GM21825 (cell line): Measurements from ENCODE around the gene OR9Q1.
"Not testable (repeated sequence)": the region's sequence is repeated elsewhere in the genome, so short reads cannot be mapped to it uniquely, and the experiment has no call there.

Experiments
- ATAC-seq: cut with Tn5 transposase; IDR thresholded peaks from one replicate; pipeline ENCODE4 v1.9.1; 2021; ENCODE audit warnings: mild to moderate bottlenecking, moderate library complexity; ENCODE audit not compliant: unreplicated experiment

Gene OR9Q1

DNA sequence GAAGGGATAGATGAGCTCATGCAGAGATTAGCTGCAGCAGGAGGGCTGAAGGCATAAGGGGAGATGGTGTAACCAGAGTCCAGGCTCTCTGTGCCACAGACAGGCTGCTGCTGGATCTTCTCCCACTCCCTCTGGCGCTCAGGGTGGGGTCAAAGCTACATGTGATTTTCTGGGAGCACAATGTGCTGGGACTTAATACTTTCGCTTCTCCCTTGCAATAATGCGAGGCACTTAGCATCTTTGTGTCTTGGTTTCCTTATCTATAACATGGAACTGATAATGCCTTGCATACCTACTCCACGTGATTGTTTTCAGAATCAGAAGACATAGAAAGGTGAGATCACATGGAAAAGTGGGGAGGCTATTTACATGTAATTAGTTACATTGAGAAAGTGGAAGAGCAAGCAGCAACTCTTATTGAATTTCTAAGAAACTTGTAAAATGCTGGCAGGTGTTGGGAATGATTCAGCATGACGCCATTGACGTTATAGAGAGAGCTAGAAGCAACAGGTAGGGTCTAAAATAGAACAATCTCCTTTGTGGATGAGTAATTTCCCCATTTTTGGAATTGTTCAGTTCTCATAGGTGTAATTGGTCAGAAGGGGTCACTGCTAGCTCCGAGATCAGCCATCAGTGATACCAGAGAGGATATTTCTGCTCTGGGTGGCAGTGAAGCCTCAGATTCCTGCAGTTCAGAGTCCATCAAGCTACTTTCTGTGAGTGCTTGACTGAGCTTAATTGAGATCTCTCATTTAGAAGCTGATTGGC lies 109.8 kb downstream of the OR9Q1 start:
- ATAC-seq: no peak

DNA sequence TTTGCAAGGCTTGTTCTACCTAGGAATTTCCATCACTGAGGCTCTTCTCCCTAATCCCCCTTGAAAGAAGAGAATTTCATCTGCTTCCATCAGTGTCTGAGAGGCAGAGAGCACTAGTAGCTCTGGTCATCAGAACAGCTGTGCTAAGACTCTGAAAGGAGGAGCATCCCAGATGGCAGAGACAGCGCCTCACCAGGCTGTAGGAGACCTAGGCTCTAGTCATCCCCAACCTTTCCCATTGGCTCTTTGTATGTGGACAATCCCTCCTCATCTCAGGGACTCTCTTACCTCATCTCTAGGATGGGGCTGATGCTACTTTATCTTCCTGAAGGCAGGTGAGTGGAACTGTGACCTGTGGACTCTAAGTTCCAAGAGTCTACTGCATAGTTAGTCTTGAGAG lies 110.5 kb downstream of the OR9Q1 start:
- no peak for ATAC-seq

DNA sequence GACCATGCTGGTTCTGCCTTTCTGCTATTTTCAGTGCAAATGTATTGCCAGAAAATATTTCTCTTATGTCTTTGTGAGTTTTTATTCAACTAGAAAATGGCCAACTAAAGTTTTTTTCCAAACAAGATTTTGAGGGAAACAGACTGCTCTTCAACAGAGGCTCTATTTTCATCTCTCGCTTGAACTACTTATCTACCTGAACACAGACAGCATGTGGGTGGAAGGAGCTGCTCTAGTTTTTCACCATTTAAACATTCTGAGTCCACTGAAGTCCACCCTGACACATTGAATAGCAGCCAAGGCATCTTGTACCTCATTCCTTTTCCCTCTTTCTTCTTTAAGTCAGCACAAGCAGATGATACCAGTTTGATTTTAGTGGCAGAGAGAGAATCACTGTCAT lies 111.5 kb downstream of the OR9Q1 start:
- no peak for ATAC-seq

DNA sequence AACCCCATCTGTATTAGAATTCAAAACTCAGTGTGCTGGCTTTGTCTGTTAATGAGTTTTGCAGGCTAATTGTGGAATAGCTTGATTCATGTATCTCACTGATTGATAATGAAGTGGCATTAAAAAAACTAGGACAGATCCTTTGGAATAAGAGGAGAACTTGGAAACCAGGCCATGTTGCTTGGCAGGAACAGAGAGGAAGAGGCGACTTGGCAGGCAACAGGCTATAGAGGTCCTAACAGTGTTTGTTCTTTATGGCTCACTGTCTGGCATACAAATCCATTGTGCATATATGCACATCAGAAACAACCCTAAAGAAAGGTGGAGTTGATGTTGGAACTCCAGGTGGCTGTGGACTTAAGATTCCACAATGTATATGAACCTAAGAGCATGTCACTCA lies 119.1 kb downstream of the OR9Q1 start:
- ATAC-seq: no peak

DNA sequence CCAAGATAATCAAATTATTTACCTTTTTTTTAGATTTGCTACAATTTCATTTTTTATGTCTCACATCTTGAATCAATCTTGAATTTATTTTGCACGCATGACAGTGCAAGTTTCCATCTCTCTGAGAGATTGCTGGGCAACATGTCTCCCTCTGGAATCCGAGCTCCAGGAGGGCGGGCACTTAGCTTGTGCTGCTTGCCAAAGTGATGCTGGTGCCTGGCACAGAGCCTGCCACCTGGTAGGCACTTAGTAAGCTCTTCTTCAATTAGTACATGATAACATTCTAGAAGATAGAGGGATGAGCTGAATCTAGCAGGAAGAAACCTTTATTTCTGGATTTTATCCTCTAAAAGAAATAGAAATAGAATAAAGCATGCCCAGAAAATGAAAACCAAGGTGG lies 129.1 kb downstream of the OR9Q1 start:
- no peak for ATAC-seq

DNA sequence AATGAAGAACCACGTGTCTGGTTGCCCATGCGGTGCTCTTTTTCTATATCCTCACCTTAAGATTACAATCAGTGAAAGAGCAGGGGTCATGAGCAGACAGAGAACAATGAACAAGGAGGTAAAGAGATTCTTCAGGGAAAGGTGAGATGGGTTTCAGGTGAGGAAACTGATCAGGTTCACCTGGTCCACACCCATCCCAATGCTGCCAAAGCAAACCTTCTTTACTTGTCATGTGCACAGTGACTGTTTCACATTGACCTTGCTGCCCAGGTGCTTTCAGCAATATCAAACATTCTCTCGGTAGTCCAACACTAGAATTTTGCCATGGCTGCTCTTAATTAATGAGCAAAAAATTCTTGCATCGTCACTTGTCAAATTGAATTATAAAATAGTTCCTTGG lies 140.7 kb downstream of the OR9Q1 start:
- no peak for ATAC-seq

DNA sequence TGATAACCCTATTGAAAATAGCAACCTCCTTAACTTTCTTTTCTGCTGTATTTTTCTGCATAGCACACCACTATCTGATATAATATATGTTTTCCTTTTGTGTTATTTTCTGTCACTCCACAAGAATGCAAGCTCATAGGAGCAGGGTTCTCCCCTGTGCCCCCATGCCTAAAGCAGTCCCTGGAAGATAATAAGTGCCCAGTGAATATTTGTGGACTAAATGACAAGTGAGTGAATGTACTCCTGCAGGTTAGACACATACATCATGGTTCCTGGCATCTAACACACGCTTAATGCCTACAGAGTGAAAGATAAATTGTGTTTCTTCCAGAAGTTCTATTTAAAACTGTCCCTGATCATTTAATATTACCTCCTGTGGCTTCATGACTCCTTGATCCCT lies 141.3 kb downstream of the OR9Q1 start:
- ATAC-seq: no peak

DNA sequence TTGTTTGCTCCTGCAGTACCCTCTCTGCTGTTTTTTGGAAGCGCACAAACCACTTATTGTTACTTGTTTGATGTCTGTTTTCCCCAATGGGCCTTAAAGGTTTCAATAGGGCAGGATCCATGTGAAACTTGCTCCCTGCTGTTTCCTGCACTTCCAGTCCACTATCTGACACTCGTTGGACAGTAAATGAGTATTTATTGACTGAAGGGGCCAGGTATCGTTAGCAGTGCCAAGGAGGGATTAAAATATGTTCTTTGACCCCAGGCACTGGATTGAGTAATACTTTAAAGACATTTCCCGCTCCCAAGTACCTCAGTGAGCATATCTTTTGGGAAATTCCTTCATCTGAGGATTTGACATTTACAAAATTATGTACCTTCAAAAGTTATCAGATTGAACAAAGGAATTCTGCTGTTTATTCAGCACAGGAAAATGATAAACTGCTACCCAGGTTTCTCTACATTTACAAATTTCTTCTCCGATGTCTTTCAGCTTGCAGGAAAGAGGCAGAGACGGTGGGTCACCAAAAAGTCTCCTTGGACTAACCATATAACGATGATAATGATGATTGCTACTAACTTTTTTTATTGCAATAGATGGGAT lies 141.9 kb downstream of the OR9Q1 start:
- no peak for ATAC-seq

DNA sequence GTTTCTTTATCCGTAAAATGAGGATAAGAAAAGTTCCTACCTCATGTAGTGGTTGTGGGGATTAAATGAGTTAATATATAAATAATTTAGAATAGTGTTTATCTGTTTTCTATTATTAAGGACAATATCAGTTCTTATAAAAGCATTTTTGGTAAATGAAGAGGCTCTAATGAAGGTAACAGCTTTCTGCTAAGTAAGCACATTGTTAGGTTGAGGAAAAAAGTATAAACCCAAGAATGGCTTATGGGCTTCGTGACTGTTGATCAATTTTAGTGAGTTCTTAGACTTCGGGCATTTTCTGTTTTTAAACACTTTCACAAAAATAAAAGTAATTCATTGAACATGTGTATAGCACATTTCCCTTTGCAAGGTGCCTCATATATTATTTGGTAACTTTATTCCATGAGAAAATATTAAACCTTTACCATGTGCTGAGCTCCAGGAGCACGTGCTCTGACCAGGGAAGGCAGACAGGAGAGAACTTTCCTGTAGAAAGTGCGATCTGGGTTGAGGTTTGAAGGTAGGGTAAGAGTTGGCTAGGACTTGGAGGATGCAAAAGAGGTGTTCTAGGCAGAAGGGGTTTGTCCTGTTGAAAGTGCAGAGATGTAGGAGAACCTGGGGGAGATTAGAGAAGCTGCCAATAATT lies 153.9 kb downstream of the OR9Q1 start:
- no peak for ATAC-seq

DNA sequence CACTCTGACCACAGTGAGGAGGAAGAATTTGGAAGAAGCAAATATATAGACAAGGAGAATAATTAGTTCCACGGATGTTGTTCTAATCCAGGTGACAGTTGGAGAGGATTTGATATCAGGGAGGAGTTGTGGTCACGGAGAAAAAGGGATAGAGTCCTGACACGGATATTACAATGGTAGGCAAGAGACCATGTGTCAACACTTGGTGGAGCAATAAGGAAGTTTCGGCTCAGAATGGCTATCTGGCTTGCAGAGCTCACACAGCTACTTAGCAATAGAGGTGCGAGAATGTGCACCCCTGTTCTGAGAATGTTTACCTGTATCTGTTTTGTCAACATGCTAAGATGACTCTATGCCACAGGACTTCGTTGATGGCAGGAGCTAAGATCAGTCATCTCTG lies 154.8 kb downstream of the OR9Q1 start:
- ATAC-seq: no peak

DNA sequence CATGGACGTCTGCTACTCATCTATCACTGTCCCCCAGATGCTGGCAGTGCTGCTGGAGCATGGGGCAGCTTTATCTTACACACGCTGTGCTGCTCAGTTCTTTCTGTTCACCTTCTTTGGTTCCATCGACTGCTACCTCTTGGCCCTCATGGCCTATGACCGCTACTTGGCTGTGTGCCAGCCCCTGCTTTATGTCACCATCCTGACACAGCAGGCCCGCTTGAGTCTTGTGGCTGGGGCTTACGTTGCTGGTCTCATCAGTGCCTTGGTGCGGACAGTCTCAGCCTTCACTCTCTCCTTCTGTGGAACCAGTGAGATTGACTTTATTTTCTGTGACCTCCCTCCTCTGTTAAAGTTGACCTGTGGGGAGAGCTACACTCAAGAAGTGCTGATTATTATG lies 156.0 kb downstream of the OR9Q1 start:
- no peak for ATAC-seq

DNA sequence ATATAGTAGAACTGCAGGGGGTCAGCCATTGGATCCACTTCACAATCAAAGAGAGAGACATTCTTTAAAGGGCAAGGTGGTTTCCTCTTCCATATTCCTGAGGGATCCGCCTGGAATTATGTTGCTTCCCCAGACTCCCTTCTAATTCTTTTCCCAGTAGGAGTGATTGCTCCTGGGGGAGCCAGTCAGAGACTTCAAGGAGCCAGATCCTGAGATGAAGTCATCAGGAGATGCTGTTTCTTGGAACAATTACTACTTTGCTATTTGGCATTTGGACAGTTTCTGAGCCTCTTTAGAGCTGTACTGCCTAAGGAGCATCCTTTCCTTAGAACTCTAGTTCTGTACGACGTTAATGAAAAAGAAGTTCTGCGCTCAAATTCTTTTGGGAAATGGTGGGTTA lies 163.3 kb downstream of the OR9Q1 start:
- ATAC-seq: no peak

DNA sequence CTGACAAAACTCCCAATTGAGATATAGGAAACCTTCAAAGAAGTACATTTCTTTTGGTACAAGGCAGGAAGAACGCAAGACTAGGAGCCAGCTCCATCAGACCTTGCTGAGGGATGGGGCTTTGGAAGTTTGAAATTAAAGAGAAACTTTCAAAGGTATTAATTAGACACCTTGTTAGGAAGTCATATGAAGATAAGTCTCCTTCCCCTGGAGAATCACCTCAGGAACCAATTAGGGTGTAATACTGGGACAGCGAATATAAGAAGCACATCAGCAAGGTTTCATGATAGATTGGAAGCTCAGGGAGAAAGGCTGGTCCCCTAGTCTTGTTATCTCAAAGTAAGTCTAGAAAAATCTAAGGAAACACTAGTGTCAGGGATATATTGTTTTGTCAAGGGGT lies 165.1 kb downstream of the OR9Q1 start, which contains the start of gene OR9Q2:
Gene OR9Q2, plus strand, starts transcription at position 301 of the 400 bp plus-strand sequence. CDS start 1,421 bp downstream, outside the sequence.
- no peak for ATAC-seq

DNA sequence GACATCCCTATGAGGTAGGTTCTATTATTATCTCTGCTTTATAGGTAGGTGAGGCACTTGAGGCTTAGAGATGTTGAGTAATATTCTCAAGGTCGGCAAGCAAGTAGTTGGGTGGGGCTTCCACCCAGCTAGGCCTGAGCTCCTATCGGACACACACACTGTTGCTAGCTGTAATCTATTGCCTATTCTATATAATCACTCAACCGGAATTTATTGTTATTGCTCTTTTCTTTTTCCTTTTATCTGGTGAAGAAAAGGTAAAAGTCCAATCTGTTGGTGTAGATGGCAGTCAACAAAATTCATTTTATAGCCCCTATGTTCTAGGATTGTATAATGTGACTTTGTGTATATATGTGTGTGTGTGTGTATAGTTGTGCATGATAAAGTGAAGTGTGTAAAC lies 168.5 kb downstream of the OR9Q1 start:
- ATAC-seq: no peak

DNA sequence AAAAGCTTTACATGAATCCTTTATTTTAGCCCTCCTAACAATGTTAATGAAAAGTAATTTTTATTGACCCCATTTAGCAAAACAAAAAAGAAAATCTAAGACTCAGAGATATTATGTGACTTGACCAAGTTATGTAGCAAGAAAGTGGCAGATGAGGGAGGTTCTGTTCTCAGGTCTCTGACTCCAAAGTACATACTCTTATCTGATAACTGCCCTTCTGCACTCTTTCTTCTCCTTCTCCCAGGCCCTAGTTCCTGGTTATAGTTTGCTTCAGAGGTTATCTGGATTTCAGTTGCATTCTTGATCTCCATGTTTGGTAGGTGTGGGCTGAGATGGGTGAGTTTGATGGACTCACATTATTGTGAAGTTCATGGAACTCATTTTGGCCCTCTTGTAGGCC lies 169.7 kb downstream of the OR9Q1 start:
- no peak for ATAC-seq

DNA sequence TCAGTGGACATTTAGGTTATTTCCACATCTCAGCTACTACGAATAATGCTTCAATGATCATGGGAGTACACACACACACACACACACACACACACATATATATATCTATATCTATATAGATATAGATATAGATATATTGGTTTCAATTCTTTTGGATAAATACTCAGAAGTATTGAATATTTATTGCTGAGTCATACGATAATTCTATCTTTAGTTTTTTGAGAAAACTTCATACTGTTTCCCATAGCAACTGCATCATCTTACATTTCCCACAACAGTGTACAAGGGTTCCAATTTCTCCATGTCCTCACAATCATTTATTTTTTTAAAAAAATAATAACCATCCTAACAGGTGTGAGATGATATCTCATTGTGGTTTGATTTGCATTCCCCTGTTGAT lies 172.3 kb downstream of the OR9Q1 start:
- ATAC-seq: no peak

DNA sequence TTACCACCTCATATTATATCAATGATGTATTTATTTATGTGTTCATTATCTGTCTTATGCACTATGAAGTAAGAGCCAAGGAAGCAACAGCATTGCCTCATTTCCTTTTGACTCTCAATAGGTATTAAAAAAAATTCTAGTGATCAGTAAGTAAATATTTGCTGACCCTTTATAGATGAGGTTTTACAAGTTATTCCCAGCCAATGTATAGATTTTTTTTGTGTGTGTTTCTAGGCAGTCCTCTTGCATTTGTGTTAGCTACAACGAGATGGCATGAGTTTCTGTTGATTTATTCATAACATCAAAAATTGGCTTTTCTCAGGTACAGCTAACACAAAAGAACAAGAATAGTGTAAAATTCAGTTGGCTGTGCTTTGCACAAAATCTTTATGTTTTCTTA lies 175.6 kb downstream of the OR9Q1 start:
- ATAC-seq: no peak

DNA sequence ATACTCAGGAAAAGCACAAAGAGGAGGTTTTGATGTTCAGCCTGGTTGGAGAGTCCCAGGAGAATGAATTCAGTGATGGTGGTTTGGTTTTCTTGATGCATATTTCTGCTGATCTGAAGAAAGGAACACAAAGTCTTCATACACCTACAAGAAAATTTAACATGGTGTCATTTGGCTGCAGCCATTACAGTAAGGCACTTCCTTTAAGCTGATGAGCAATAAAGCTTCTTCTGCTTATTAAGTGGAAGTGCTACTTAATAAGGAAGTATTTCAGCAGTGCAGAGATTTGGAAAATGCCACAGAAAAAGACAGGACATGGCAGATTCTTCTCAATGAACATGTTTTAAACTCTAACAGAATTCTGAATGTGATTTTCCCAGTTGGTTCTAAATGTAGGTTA lies 180.4 kb downstream of the OR9Q1 start, which contains the start of gene OR1S2:
Gene OR1S2, minus strand, starts transcription at position 101 of the 400 bp plus-strand sequence. Its CDS starts 0 bp downstream, at position 101.
- ATAC-seq: no peak

DNA sequence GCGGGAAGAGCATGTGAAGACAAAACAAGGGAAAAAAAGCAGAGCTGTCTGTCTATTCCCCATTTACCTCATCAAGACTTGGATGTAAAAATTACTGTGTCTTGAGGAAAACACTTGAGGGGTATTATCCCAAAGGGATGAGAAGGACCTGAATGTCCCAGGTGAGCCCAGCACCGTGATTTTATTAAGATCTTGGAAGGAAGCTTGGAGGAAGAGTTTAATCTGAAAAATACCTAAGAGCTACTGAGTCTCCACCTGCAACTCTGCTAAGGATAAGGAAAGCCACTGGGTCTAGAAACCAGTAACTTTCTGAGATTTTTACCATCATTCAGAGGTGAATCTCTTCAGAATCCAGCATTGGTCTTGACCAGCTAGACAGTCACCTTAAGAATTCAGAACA lies 188.7 kb downstream of the OR9Q1 start, which contains the start of gene OR1S1:
Gene OR1S1, plus strand, starts transcription at position 301 of the 400 bp plus-strand sequence.
- ATAC-seq: not testable (repeated sequence)

DNA sequence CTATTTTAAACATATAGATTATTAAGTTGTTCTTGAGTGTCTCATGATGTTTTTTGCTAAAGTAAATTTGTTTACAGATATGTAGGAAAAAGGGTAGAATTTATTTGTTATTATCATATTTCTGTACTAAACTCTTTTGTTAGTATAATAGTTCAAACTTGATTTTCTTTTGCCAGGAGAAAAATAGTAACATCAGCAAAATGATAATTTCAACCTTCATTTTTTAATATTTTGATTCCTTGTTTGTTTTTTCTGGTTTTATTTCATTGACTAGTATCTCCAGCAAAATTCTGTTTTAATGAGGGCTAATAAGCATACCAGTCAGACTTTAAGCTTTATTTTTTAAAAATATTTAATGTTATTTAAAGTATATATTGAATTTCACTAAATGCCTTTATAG lies 192.8 kb downstream of the OR9Q1 start:
- no peak for ATAC-seq

DNA sequence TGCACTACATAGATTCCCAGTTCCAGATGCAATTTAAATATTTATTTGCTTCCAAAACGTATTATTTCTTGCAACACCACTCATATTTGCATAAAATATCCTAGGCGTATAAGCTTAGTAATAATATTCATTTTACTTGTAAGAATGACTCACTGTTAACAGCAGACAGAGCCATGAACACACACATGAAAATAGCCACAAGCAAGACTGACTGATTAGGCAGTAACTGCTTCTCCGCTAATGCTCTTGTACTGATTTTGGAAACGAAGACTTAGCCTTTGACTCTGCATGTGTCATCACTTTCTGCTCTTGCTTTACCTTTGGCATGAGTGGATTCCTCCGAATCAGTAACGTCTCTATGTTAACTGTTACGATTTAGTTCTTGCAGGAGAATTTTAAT lies 199.0 kb downstream of the OR9Q1 start:
- ATAC-seq: no peak
